Psoas muscle (tissue), 8 donors: Measurements from ENCODE around the gene GORAB. TPM values are rescaled to one million over a fixed set of nuclear protein-coding genes. Genes with fewer than 3 reads are reported as not detected.
A peak's percentile ranks its signal among the peaks of the same experiment; 100 is the strongest.

Experiments used
- ATAC-seq, 4 donors: fragments of 200-7000 bp; cut with Tn5 transposase; one replicate each; pipeline ENCODE4 v1.9.1; 2020; ENCODE audit warnings: moderate library complexity in 3 of 4, mild to moderate bottlenecking in 2 of 4
- DNase-seq, 2 donors: peaks; one replicate each; pipeline ENCODE4 v3.0.0-alpha.2; 2020
- H3K27ac ChIP-seq: fragments of 200-600 bp; one replicate; pipeline ENCODE4 v1.8.0; 2022
- H3K27me3 ChIP-seq, 3 donors: fragments of 200-600 bp in 1 of 3; one replicate each; pipeline versions ENCODE4 v1.6.1 to v1.8.0; 2013 to 2022; ENCODE audit warnings: low read length in 2 of 3, mild to moderate bottlenecking in 2 of 3, moderate library complexity in 1 of 3; ENCODE audit not compliant: insufficient read depth in 3 of 3
- H3K36me3 ChIP-seq, 2 donors: fragments of 200-600 bp in 1 of 2; one replicate each; pipeline versions ENCODE4 v1.6.1 to v1.8.0; 2013 to 2022; ENCODE audit warnings: low read depth in 1 of 2, mild to moderate bottlenecking in 1 of 2, moderate library complexity in 1 of 2; ENCODE audit not compliant: insufficient read depth in 1 of 2
- H3K4me1 ChIP-seq: fragments of 200-600 bp; one replicate; pipeline ENCODE4 v1.8.0; 2022
- H3K4me3 ChIP-seq: fragments of 200-600 bp; one replicate; pipeline ENCODE4 v1.8.0; 2022; ENCODE audit warnings: mild to moderate bottlenecking
- H3K9me3 ChIP-seq: fragments of 200-600 bp; one replicate; pipeline ENCODE4 v1.8.0; 2022
- WGBS, 3 donors: extraction: QIAGEN DNeasy Blood & Tissue Kit; methylation state at CpG; one replicate each; pipeline versions ENCODE4 v1.1.6 to v1.1.7; 2013; 5-methylcytosine and 5-hydroxymethylcytosine counted together
- intact Hi-C, 2 donors: fragments of 100-400 bp; cut with DNase I; formaldehyde crosslinking; loops; one replicate each; pipeline versions ENCODE4 v1.11.0 to v1.14.2; 2022
- polyA plus RNA-seq, 3 donors: library from polyadenylated mRNA; stranded (reverse); fragments of 200-250 nt; gene quantifications; one replicate each; pipeline ENCODE4 v1.2.3, GENCODE V29; 2013
- total RNA-seq, 4 donors: library from RNA; stranded (reverse); fragmentation: NEBNext Ultra II Directional in 2 of 4; extraction: Animal tissue kit (Norgen Biotek cat#: 25700) in 2 of 4; gene quantifications; one replicate each; pipeline versions ENCODE4 v1.2.1 to v1.2.4, GENCODE V29; 2021 to 2023
- TF ChIP-seq, protein P1 (sequence below): fragments of 200-600 bp; IDR thresholded peaks from one replicate; pipeline ENCODE4 v1.8.0; 2022; ENCODE audit warnings: antibody characterized with exemption
- donor health status: healthy with polysubstance abuse.
- donor health status: DM: no; HTN: no; CAD: no; lungs with moderate emphysema.
- donor health status: Bipolar disorder and iron deficiency.
- donor health status: healthy.
- donor health status: DM: yes; HTN: yes; CAD: no.
- donor health status: DM: no; HTN: no; CAD: no.
- donor health status: DM: no; HTN: no; CAD: no.
- donor health status: DM: yes; HTN: yes; CAD: no.

Gene GORAB
- total and polyA plus RNA-seq, 7 donors = 2.3 to 7.8 (median 2.6) TPM

DNA sequence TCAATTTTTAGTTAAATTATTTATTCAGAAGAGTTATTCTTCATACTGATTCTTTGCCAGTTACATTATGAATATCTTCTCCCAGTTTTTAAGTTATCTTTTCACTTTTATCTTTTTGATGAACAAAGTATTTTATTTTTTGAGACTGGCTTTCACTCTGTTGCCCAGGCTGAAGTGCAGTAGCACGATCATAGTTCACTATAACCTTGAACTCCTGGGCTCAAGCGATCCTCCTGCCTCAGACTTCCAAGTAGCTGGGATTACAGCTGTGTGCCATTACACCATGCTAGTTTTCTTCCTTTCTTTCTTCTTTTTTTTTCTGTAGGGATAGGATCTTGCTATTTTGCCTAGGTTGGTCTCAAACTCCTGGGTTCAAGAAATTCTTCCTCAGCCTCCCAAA, 3.5 kb downstream of the GORAB start:
- Histone ChIP-seq H3K9me3 (no peaks in the 10 kb centered on the region), H3K4me1 (peaks cover 23% of the 10 kb centered on the region), H3K4me3 (no peak overlapping the region), H3K36me3 (peaks cover 0 to 15% of the 10 kb centered on the region in 2 donors), H3K27ac (no peak overlapping the region), H3K27me3 (no peaks in the 10 kb centered on the region)
- ATAC-seq = no peak
- intact Hi-C loops = loop anchor here in 1 of 2 donors (10.0 kb wide), 2 partner anchors 199 to 229 kb away; no protein-coding TSS in a partner anchor
- no peak for DNase-seq
- 90 to 98% (median 94%) methylated on average over 2 of the region's 2 CpGs for WGBS, 3 donors
- TF ChIP-seq, protein P1, sequence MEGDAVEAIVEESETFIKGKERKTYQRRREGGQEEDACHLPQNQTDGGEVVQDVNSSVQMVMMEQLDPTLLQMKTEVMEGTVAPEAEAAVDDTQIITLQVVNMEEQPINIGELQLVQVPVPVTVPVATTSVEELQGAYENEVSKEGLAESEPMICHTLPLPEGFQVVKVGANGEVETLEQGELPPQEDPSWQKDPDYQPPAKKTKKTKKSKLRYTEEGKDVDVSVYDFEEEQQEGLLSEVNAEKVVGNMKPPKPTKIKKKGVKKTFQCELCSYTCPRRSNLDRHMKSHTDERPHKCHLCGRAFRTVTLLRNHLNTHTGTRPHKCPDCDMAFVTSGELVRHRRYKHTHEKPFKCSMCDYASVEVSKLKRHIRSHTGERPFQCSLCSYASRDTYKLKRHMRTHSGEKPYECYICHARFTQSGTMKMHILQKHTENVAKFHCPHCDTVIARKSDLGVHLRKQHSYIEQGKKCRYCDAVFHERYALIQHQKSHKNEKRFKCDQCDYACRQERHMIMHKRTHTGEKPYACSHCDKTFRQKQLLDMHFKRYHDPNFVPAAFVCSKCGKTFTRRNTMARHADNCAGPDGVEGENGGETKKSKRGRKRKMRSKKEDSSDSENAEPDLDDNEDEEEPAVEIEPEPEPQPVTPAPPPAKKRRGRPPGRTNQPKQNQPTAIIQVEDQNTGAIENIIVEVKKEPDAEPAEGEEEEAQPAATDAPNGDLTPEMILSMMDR = no peak

DNA sequence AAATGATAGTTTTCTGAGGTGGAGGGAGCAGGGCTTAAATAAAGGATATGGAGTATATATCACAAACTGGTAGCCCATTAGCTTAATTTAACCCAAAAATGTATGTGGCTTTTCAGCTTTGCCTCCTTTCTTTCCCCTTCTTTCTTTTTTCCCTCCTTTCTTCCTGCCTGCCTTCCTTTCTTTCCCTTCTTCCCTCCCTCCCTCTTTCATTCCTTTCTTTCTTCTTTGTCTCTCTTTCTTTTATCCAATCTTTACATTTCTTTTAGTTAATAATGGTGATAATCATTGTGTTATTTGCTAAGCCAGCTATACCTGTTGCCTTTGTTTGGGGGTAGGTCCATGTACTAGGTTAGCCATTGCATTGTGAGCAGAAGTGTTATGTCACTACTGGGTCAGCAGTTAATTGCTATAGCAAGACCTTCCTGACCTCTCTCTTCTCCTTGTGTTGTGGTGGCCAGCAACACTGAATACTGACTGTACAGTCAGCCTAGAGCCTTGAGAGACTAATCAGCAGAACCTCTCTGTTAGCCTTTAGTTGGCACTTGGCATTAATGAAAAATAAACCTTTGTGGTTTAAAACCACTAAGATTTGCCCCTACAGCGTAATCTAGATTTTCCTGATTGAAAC, 5.1 kb downstream of the GORAB start:
- TF ChIP-seq, protein P1 = no peak
- no peaks in the 10 kb centered on the region for H3K9me3 ChIP-seq
- peaks cover 3 to 30% of the 10 kb centered on the region in 2 donors for H3K36me3 ChIP-seq
- H3K4me1 ChIP-seq = peaks cover 23% of the 10 kb centered on the region
- H3K4me3 ChIP-seq = no peak overlapping the region
- H3K27ac ChIP-seq = no peak overlapping the region
- WGBS, 3 donors = 97 to 100% (median 100%) methylated on average over 1 of the region's 1 CpG
- no peak for ATAC-seq
- intact Hi-C loops = loop anchor here in 1 of 2 donors (10.0 kb wide), 2 partner anchors 198 to 228 kb away; no protein-coding TSS in a partner anchor
- no peak for DNase-seq
- no peaks in the 10 kb centered on the region for H3K27me3 ChIP-seq

DNA sequence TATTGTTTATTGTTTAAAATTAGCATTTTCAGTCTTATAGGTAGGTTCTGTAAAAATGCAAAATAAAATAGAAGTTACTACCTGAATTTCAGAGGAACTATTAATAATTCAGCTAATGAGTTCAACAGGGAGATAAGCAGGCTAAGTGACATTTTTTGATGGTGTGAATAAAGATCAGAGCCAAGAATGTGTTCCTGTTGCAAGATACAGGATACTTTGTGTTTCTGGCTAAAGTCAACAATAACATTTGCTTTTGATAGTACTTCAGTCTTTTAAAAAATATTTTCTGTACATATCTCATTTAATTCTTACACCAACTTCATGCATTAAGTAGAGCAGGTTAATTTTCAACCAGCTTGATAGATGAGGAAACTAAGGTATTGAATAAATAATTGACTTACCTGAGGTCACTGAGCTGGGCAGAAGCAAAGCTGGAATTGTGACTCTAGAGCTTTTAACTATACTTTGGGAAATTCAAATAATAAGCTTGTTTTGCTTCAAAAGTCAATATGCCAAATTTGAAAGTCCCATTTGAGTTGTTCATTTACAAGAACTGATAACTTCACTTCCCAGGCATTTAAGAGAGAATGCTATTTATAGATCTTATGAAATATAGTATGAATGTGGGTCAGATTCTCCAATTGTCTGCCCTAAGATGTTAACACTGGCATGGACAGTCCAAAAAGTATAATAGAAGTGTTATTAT, 6.0 kb downstream of the GORAB start:
- no peaks in the 10 kb centered on the region for H3K27me3 ChIP-seq
- no peaks in the 10 kb centered on the region for H3K9me3 ChIP-seq
- TF ChIP-seq, protein P1 = no peak
- intact Hi-C loops = loop anchor here in 1 of 2 donors (10.0 kb wide), 2 partner anchors 197 to 227 kb away; no protein-coding TSS in a partner anchor
- H3K27ac ChIP-seq = no peak overlapping the region
- ATAC-seq = peak in 1 of 4 donors; percentile 61
- H3K4me1 ChIP-seq = peaks cover 19% of the 10 kb centered on the region
- DNase-seq = no peak
- H3K4me3 ChIP-seq = no peak overlapping the region
- H3K36me3 ChIP-seq = peaks cover 3 to 39% of the 10 kb centered on the region in 2 donors

DNA sequence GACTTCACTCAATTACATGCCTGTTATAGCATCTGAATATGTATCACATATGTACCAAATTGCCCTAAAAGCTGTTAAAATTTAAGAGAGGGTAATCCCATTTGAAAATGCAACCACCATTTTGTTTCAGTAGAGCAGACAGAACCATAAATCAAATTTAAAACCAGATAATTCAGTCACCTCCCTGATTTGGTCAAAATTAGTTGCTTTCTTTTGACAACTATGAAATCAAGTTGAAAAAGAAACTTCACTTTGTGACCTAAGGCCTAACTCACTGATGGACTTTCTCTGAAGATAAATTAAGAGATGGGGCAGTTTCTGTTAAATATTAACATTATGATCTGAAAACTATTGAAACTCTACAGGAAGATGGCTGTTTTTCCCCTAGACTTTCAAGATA, 6.7 kb downstream of the GORAB start:
- Histone ChIP-seq H3K27me3 (no peaks in the 10 kb centered on the region), H3K4me3 (no peak overlapping the region), H3K4me1 (peaks cover 18% of the 10 kb centered on the region), H3K36me3 (peaks cover 3 to 46% of the 10 kb centered on the region in 2 donors), H3K9me3 (no peaks in the 10 kb centered on the region), H3K27ac (no peak overlapping the region)
- intact Hi-C loops = loop anchor here in 1 of 2 donors (10.0 kb wide), 2 partner anchors 196 to 226 kb away; no protein-coding TSS in a partner anchor
- DNase-seq (no peak), ATAC-seq (no peak)
- TF ChIP-seq, protein P1 = no peak
